ENCODE results near the gene TRAP1.

Gene TRAP1

GRCh38 chr16:3672571-3673041 lies 44.7 kb downstream of the TRAP1 start:
- TF ChIP-seq CEBPB (IDR thresholded peaks at IDR 0.05) (no peak), RAD21 (IDR thresholded peaks at IDR 0.05; ENCODE audit: low read depth) (no peak), CREB1 (IDR thresholded peaks at IDR 0.05; ENCODE audit: low read depth) (no peak), TAF1 (IDR thresholded peaks at IDR 0.05; ENCODE audit: low read depth) (no peak), USF1 (IDR thresholded peaks at IDR 0.05) (no peak), FOXM1 (IDR thresholded peaks at IDR 0.05; ENCODE audit: borderline replicate concordance, low read depth) (no peak), YY1 (IDR thresholded peaks at IDR 0.05; ENCODE audit: low read depth) (no peak), EGR1 (IDR thresholded peaks at IDR 0.05) (no peak), REST (IDR thresholded peaks at IDR 0.05; ENCODE audit: low read depth) (no peak), ZBTB7A (IDR thresholded peaks at IDR 0.05; ENCODE audit: low read depth) (no peak), NFIC (IDR thresholded peaks at IDR 0.05) (no peak), TCF12 (IDR thresholded peaks at IDR 0.05; ENCODE audit: low read depth) (no peak), EP300 (IDR thresholded peaks at IDR 0.05; ENCODE audit: borderline replicate concordance) (no peak)
- TF ChIP-seq, protein P1, sequence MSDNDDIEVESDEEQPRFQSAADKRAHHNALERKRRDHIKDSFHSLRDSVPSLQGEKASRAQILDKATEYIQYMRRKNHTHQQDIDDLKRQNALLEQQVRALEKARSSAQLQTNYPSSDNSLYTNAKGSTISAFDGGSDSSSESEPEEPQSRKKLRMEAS (IDR thresholded peaks at IDR 0.05) = no peak

GRCh38 chr16:3671424-3671823 lies 45.9 kb downstream of the TRAP1 start:
- TF ChIP-seq CEBPB (IDR thresholded peaks at IDR 0.05) (no peak), CREB1 (IDR thresholded peaks at IDR 0.05; ENCODE audit: low read depth) (no peak), REST (IDR thresholded peaks at IDR 0.05; ENCODE audit: low read depth) (no peak), TEAD4 (IDR thresholded peaks at IDR 0.05) (no peak)

DNA sequence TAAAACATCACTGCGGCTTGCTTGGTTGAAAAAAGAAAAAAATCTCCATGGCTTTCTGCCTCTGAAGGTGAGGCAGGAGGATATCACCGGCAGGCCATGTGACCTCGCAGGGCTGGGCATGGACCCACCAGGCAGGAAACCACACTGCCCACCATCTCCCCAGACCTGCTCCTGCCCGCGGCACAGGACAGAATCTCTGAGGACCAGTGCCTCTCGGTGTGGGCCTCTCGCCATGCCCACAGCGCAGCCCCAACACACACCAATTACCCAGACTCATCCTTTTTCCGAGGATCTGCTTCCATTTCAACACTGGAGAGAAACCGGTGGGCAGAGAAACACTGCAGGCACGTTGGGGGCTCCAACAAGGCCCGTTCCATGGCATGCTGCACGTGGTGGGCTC lies 46.6 kb downstream of the TRAP1 start:
- TF ChIP-seq TEAD4 (IDR thresholded peaks at IDR 0.05) (no peak), USF1 (IDR thresholded peaks at IDR 0.05) (no peak), EGR1 (IDR thresholded peaks at IDR 0.05) (no peak), NFIC (IDR thresholded peaks at IDR 0.05) (no peak), ZBTB7A (IDR thresholded peaks at IDR 0.05; ENCODE audit: low read depth) (no peak), TAF1 (IDR thresholded peaks at IDR 0.05; ENCODE audit: low read depth) (no peak), REST (IDR thresholded peaks at IDR 0.05; ENCODE audit: low read depth) (no peak)
- TF ChIP-seq, protein P1 (IDR thresholded peaks at IDR 0.05) = no peak

- TF ChIP-seq, protein P1 (IDR thresholded peaks at IDR 0.05) = no peak
- no peak for TF ChIP-seq EP300 (IDR thresholded peaks at IDR 0.05; ENCODE audit: borderline replicate concordance)
- no peak for TF ChIP-seq TAF1 (IDR thresholded peaks at IDR 0.05; ENCODE audit: low read depth)
- TF ChIP-seq REST (IDR thresholded peaks at IDR 0.05; ENCODE audit: low read depth) = no peak
- TF ChIP-seq CREB1 (IDR thresholded peaks at IDR 0.05; ENCODE audit: low read depth) = no peak
- no peak for TF ChIP-seq FOXM1 (IDR thresholded peaks at IDR 0.05; ENCODE audit: borderline replicate concordance, low read depth)
- no peak for TF ChIP-seq ZBTB7A (IDR thresholded peaks at IDR 0.05; ENCODE audit: low read depth)
- no peak for TF ChIP-seq NFIC (IDR thresholded peaks at IDR 0.05)
- no peak for TF ChIP-seq TCF12 (IDR thresholded peaks at IDR 0.05; ENCODE audit: low read depth)
- no peak for TF ChIP-seq USF1 (IDR thresholded peaks at IDR 0.05)
These were observed 48.2 kb downstream of the TRAP1 start for GRCh38 chr16:3669082-3669481.
